Activated CD8-positive, alpha-beta T cell treated with anti-CD3 and anti-CD28 coated beads, Interleukin-2, amount 10 ng/mL, durations not matched to agents 7 days and 5 days (primary cell): ENCODE data around the gene NTM. TPM values are rescaled to one million over a fixed set of nuclear protein-coding genes. Genes with fewer than 3 reads are reported as not detected.

ENCODE experiments used
- ATAC-seq: fragments of 150-1000 bp; cut with Tn5 transposase; one replicate; pipeline ENCODE4 v1.10.0; 2021; ENCODE audit warnings: moderate library complexity
- CTCF ChIA-PET: fragments of 350-600 bp; sonication (Branson Sonifier 250); formaldehyde crosslinking; loops from one replicate; lab custom pipeline; 2021; ENCODE audit warnings: antibody characterized with exemption; lab: Charles Lee
- POLR2A ChIA-PET: fragments of 350-600 bp; sonication (Branson Sonifier 250); formaldehyde crosslinking; loops from one replicate; lab custom pipeline; 2021; ENCODE audit warnings: antibody characterized with exemption; lab: Charles Lee
- DNase-seq: peaks from one replicate; pipeline ENCODE4 v3.0.0-alpha.2; 2020
- H3K27ac Mint-ChIP-seq: one replicate; pipeline ENCODE4 v1.8.0; 2021; ENCODE audit warnings: mild to moderate bottlenecking, mixed read lengths
- H3K27me3 Mint-ChIP-seq: one replicate; pipeline ENCODE4 v1.8.0; 2021; ENCODE audit warnings: low read depth, mixed read lengths
- H3K36me3 Mint-ChIP-seq: one replicate; pipeline ENCODE4 v1.8.0; 2021; ENCODE audit warnings: low read depth, mixed read lengths
- H3K4me1 Mint-ChIP-seq: one replicate; pipeline ENCODE4 v1.8.0; 2021; ENCODE audit warnings: low read depth, mixed read lengths
- H3K4me3 Mint-ChIP-seq: one replicate; pipeline ENCODE4 v1.8.0; 2021; ENCODE audit warnings: mild to moderate bottlenecking, mixed read lengths
- H3K9me3 Mint-ChIP-seq: one replicate; pipeline ENCODE4 v1.8.0; 2022; ENCODE audit warnings: mixed read lengths; ENCODE audit not compliant: insufficient read depth
- total RNA-seq, 2 experiments: library from RNA; stranded (reverse); gene quantifications; one replicate each; pipeline ENCODE4 v1.2.3, GENCODE V29; 2021

The NTM gene
- total RNA-seq, 2 experiments from 2014 or later, result not detected

- Mint-ChIP-seq H3K4me1 (no peaks in the 10 kb centered on the region), H3K27me3 (no peaks in the 10 kb centered on the region), H3K27ac (no peak overlapping the region), H3K9me3 (no peaks in the 10 kb centered on the region), H3K36me3 (no peaks in the 10 kb centered on the region), H3K4me3 (no peak overlapping the region)
- ChIA-PET POLR2A (no interaction called here), CTCF (no interaction called here)
- ATAC-seq (no peak), DNase-seq (no peak)
Observed at GRCh38 chr11:131471976-131472375, 101.6 kb downstream of the NTM start.

- H3K4me3 Mint-ChIP-seq, result no peak overlapping the region
- H3K9me3 Mint-ChIP-seq, result no peaks in the 10 kb centered on the region
- no peaks in the 10 kb centered on the region for H3K36me3 Mint-ChIP-seq
- ChIA-PET POLR2A (no interaction called here), CTCF (interaction anchor here (0.8 kb wide), 1 partner anchor 438 kb away, joined by 3 read pairs; no protein-coding TSS in a partner anchor)
- no peaks in the 10 kb centered on the region for H3K4me1 Mint-ChIP-seq
- no peak for DNase-seq
- ATAC-seq, result no peak
- H3K27ac Mint-ChIP-seq, result no peak overlapping the region
- no peaks in the 10 kb centered on the region for H3K27me3 Mint-ChIP-seq
Observed at GRCh38 chr11:131474947-131475346, 104.5 kb downstream of the NTM start.

GRCh38 chr11:131476266-131476665 is 105.9 kb downstream of the NTM start:
- no peaks in the 10 kb centered on the region for H3K27me3 Mint-ChIP-seq
- no peak overlapping the region for H3K27ac Mint-ChIP-seq
- no peak for ATAC-seq
- no peaks in the 10 kb centered on the region for H3K4me1 Mint-ChIP-seq
- ChIA-PET POLR2A (no interaction called here), CTCF (no interaction called here)
- H3K36me3 Mint-ChIP-seq, result no peaks in the 10 kb centered on the region
- DNase-seq, result no peak
- H3K9me3 Mint-ChIP-seq, result no peaks in the 10 kb centered on the region
- H3K4me3 Mint-ChIP-seq, result no peak overlapping the region

GRCh38 chr11:131478341-131478740 is 107.9 kb downstream of the NTM start:
- ChIA-PET CTCF (no interaction called here), POLR2A (no interaction called here)
- DNase-seq (no peak), ATAC-seq (no peak)
- Mint-ChIP-seq H3K27ac (no peak overlapping the region), H3K4me3 (no peak overlapping the region), H3K9me3 (no peaks in the 10 kb centered on the region), H3K4me1 (no peaks in the 10 kb centered on the region), H3K27me3 (no peaks in the 10 kb centered on the region), H3K36me3 (no peaks in the 10 kb centered on the region)

GRCh38 chr11:131481303-131481702 is 110.9 kb downstream of the NTM start:
- Mint-ChIP-seq H3K27ac (no peak overlapping the region), H3K4me1 (no peaks in the 10 kb centered on the region), H3K4me3 (no peak overlapping the region), H3K9me3 (no peaks in the 10 kb centered on the region), H3K36me3 (no peaks in the 10 kb centered on the region), H3K27me3 (no peaks in the 10 kb centered on the region)
- ATAC-seq (no peak), DNase-seq (no peak)
- ChIA-PET POLR2A (no interaction called here), CTCF (interaction anchor here (0.8 kb wide), 1 partner anchor 15 kb away, joined by 3 read pairs; no protein-coding TSS in a partner anchor)

- H3K4me1 Mint-ChIP-seq, result no peaks in the 10 kb centered on the region
- DNase-seq (no peak), ATAC-seq (no peak)
- no peak overlapping the region for H3K4me3 Mint-ChIP-seq
- H3K9me3 Mint-ChIP-seq, result no peaks in the 10 kb centered on the region
- H3K27me3 Mint-ChIP-seq, result no peaks in the 10 kb centered on the region
- H3K27ac Mint-ChIP-seq, result no peak overlapping the region
- H3K36me3 Mint-ChIP-seq, result no peaks in the 10 kb centered on the region
- ChIA-PET POLR2A (no interaction called here), CTCF (interaction anchor here (0.8 kb wide), 1 partner anchor 14 kb away, joined by 3 read pairs; no protein-coding TSS in a partner anchor)
Observed at GRCh38 chr11:131481971-131482370, 111.6 kb downstream of the NTM start.

- CTCF ChIA-PET, result no interaction called here
- Mint-ChIP-seq H3K9me3 (no peaks in the 10 kb centered on the region), H3K36me3 (no peaks in the 10 kb centered on the region), H3K4me1 (no peaks in the 10 kb centered on the region), H3K4me3 (no peak overlapping the region), H3K27me3 (no peaks in the 10 kb centered on the region), H3K27ac (no peak overlapping the region)
- no peak for DNase-seq
- POLR2A ChIA-PET, result no interaction called here
- no peak for ATAC-seq
Observed at GRCh38 chr11:131483453-131483852, 113.0 kb downstream of the NTM start.

- Mint-ChIP-seq H3K4me3 (no peak overlapping the region), H3K27me3 (no peaks in the 10 kb centered on the region), H3K27ac (no peak overlapping the region), H3K9me3 (no peaks in the 10 kb centered on the region), H3K4me1 (no peaks in the 10 kb centered on the region), H3K36me3 (no peaks in the 10 kb centered on the region)
- DNase-seq, result no peak
- no peak for ATAC-seq
- POLR2A ChIA-PET, result no interaction called here
- CTCF ChIA-PET, result no interaction called here
Observed at GRCh38 chr11:131483877-131484276, 113.5 kb downstream of the NTM start.

GRCh38 chr11:131486100-131486499 is 115.7 kb downstream of the NTM start:
- no peaks in the 10 kb centered on the region for H3K27me3 Mint-ChIP-seq
- H3K4me1 Mint-ChIP-seq, result no peaks in the 10 kb centered on the region
- no peaks in the 10 kb centered on the region for H3K36me3 Mint-ChIP-seq
- no peaks in the 10 kb centered on the region for H3K9me3 Mint-ChIP-seq
- H3K4me3 Mint-ChIP-seq, result no peak overlapping the region
- DNase-seq, result no peak
- CTCF ChIA-PET, result no interaction called here
- H3K27ac Mint-ChIP-seq, result no peak overlapping the region
- ATAC-seq, result no peak
- POLR2A ChIA-PET, result no interaction called here

GRCh38 chr11:131486937-131487635 is 116.7 kb downstream of the NTM start:
- ATAC-seq (no peak), DNase-seq (no peak)
- ChIA-PET CTCF (no interaction called here), POLR2A (no interaction called here)
- Mint-ChIP-seq H3K4me3 (no peak overlapping the region), H3K4me1 (no peaks in the 10 kb centered on the region), H3K27ac (no peak overlapping the region), H3K27me3 (no peaks in the 10 kb centered on the region), H3K36me3 (no peaks in the 10 kb centered on the region), H3K9me3 (no peaks in the 10 kb centered on the region)

- Mint-ChIP-seq H3K27ac (no peak overlapping the region), H3K27me3 (no peaks in the 10 kb centered on the region), H3K4me3 (no peak overlapping the region), H3K36me3 (no peaks in the 10 kb centered on the region), H3K9me3 (no peaks in the 10 kb centered on the region), H3K4me1 (no peaks in the 10 kb centered on the region)
- ChIA-PET POLR2A (no interaction called here), CTCF (no interaction called here)
- no peak for DNase-seq
- ATAC-seq, result no peak
Observed at GRCh38 chr11:131488238-131488637, 117.8 kb downstream of the NTM start.

GRCh38 chr11:131491503-131491902 is 121.1 kb downstream of the NTM start:
- ATAC-seq (no peak), DNase-seq (no peak)
- Mint-ChIP-seq H3K9me3 (no peaks in the 10 kb centered on the region), H3K36me3 (no peaks in the 10 kb centered on the region), H3K4me1 (no peaks in the 10 kb centered on the region), H3K27ac (no peak overlapping the region), H3K27me3 (no peaks in the 10 kb centered on the region), H3K4me3 (no peak overlapping the region)
- ChIA-PET CTCF (no interaction called here), POLR2A (no interaction called here)

GRCh38 chr11:131495423-131495822 is 125.0 kb downstream of the NTM start:
- no peak overlapping the region for H3K4me3 Mint-ChIP-seq
- no peak for DNase-seq
- ChIA-PET CTCF (no interaction called here), POLR2A (no interaction called here)
- no peaks in the 10 kb centered on the region for H3K27me3 Mint-ChIP-seq
- ATAC-seq, result no peak
- H3K36me3 Mint-ChIP-seq, result no peaks in the 10 kb centered on the region
- no peaks in the 10 kb centered on the region for H3K4me1 Mint-ChIP-seq
- H3K9me3 Mint-ChIP-seq, result no peaks in the 10 kb centered on the region
- no peak overlapping the region for H3K27ac Mint-ChIP-seq
